Neural crest cell (in vitro differentiated cells): ENCODE measurements around the gene ZEB2. TPM values are rescaled to one million over a fixed set of nuclear protein-coding genes. Genes with fewer than 3 reads are reported as not detected.

Experiments used
- DNase-seq: peaks from one replicate; pipeline ENCODE4 v3.0.0; 2021; ENCODE audit warnings: low read depth, mixed read lengths, low spot score
- H3K27ac Mint-ChIP-seq: one replicate; pipeline ENCODE4 v1.8.0; 2021; ENCODE audit warnings: mild to moderate bottlenecking, mixed read lengths; ENCODE audit not compliant: unreplicated experiment
- H3K27me3 Mint-ChIP-seq: 2 replicates; pipeline ENCODE4 v1.8.0; 2021; ENCODE audit warnings: low read depth, mild to moderate bottlenecking, mixed read lengths
- H3K36me3 Mint-ChIP-seq: 2 replicates; pipeline ENCODE4 v1.8.0; 2021; ENCODE audit warnings: low read depth, mild to moderate bottlenecking, mixed read lengths
- H3K4me1 Mint-ChIP-seq: 2 replicates; pipeline ENCODE4 v1.8.0; 2021; ENCODE audit warnings: mixed read lengths
- H3K4me3 Mint-ChIP-seq: one replicate; pipeline ENCODE4 v1.8.0; 2021; ENCODE audit warnings: mild to moderate bottlenecking, mixed read lengths
- H3K9me3 Mint-ChIP-seq: 2 replicates; pipeline ENCODE4 v1.8.0; 2021; ENCODE audit warnings: mixed read lengths
- CTCF ChIP-seq: fragments of 200-600 bp; sonication (generic); conservative IDR thresholded peaks from 2 replicates; pipeline ENCODE4 v1.5.0; 2021; ENCODE audit warnings: antibody characterized with exemption, mild to moderate bottlenecking
- total RNA-seq: library from RNA; stranded (reverse); gene quantifications from 2 replicates; pipeline ENCODE4 v1.2.1, GENCODE V29; 2021

The ZEB2 gene
- total RNA-seq, 1 donor from 2014 or later = 192 TPM

- TF ChIP-seq CTCF = no peak
- Mint-ChIP-seq H3K4me1 (peaks cover 33% of the 10 kb centered on the region), H3K36me3 (peaks cover 33% of the 10 kb centered on the region), H3K27ac (peak overlapping the region; percentile 32), H3K27me3 (no peaks in the 10 kb centered on the region), H3K9me3 (no peaks in the 10 kb centered on the region), H3K4me3 (no peak overlapping the region)
- DNase-seq = no peak
Observed at GRCh38 chr2:144405982-144406788, 113.7 kb downstream of the ZEB2 start.

GRCh38 chr2:144405321-144405720, 114.6 kb downstream of the ZEB2 start:
- DNase-seq = no peak
- H3K4me3 Mint-ChIP-seq = no peak overlapping the region
- H3K4me1 Mint-ChIP-seq = peaks cover 33% of the 10 kb centered on the region
- TF ChIP-seq CTCF = no peak
- no peaks in the 10 kb centered on the region for H3K27me3 Mint-ChIP-seq
- peaks cover 37% of the 10 kb centered on the region for H3K36me3 Mint-ChIP-seq
- no peak overlapping the region for H3K27ac Mint-ChIP-seq
- H3K9me3 Mint-ChIP-seq = no peaks in the 10 kb centered on the region

GRCh38 chr2:144404586-144405314, 115.2 kb downstream of the ZEB2 start:
- TF ChIP-seq CTCF = no peak
- no peak overlapping the region for H3K4me3 Mint-ChIP-seq
- no peak overlapping the region for H3K27ac Mint-ChIP-seq
- no peak for DNase-seq
- H3K9me3 Mint-ChIP-seq = no peaks in the 10 kb centered on the region
- no peaks in the 10 kb centered on the region for H3K27me3 Mint-ChIP-seq
- peaks cover 43% of the 10 kb centered on the region for H3K36me3 Mint-ChIP-seq
- H3K4me1 Mint-ChIP-seq = peaks cover 33% of the 10 kb centered on the region

- Mint-ChIP-seq H3K4me1 (peaks cover 33% of the 10 kb centered on the region), H3K4me3 (peak overlapping the region; percentile 4), H3K27ac (peak overlapping the region; percentile 44), H3K27me3 (no peaks in the 10 kb centered on the region), H3K9me3 (no peaks in the 10 kb centered on the region), H3K36me3 (peaks cover 46% of the 10 kb centered on the region)
- no peak for DNase-seq
- TF ChIP-seq CTCF = no peak
Observed at GRCh38 chr2:144403933-144404332, 116.0 kb downstream of the ZEB2 start.

- H3K4me3 Mint-ChIP-seq = no peak overlapping the region
- H3K27ac Mint-ChIP-seq = no peak overlapping the region
- H3K4me1 Mint-ChIP-seq = peaks cover 31% of the 10 kb centered on the region
Observed at GRCh38 chr2:144402251-144402650, 117.7 kb downstream of the ZEB2 start.

More at GRCh38 chr2:144402251-144402650, 117.7 kb downstream of the ZEB2 start:
- H3K9me3 Mint-ChIP-seq = no peaks in the 10 kb centered on the region
- no peaks in the 10 kb centered on the region for H3K27me3 Mint-ChIP-seq
- H3K36me3 Mint-ChIP-seq = peaks cover 41% of the 10 kb centered on the region
- DNase-seq = no peak
- no peak for TF ChIP-seq CTCF
